DND-41 (cell line): ENCODE data around the gene LBX2.
A peak's percentile ranks its signal among the peaks of the same experiment; 100 is the strongest.
"Not testable (repeated sequence)": the region's sequence is repeated elsewhere in the genome, so short reads cannot be mapped to it uniquely, and the experiment has no call there.

Experiments used
- ATAC-seq: fragments of 200-7000 bp; cut with Tn5 transposase; 3 replicates; pipeline ENCODE4 v1.9.1; 2021; ENCODE audit warnings: low read depth; ENCODE audit not compliant: insufficient read depth
- DNase-seq: peaks from one replicate; pipeline ENCODE4 v3.0.0-alpha.2; 2020
- H2AFZ ChIP-seq: 2 replicates; pipeline ENCODE4 v1.6.0; 2012; ENCODE audit warnings: low read depth, low read length
- H3K27ac ChIP-seq: 2 replicates; pipeline ENCODE4 v1.5.1; 2012; ENCODE audit warnings: low read length, inconsistent platforms
- H3K27me3 ChIP-seq: fragments of 200-600 bp; sonication (generic); 2 replicates; pipeline ENCODE4 v1.6.0; 2012; ENCODE audit warnings: low read length, mild to moderate bottlenecking, inconsistent platforms; ENCODE audit not compliant: insufficient read depth, poor library complexity
- H3K36me3 ChIP-seq: 2 replicates; pipeline ENCODE4 v1.5.1; 2012; ENCODE audit warnings: low read length, inconsistent platforms; ENCODE audit not compliant: insufficient read depth
- H3K4me1 ChIP-seq: 2 replicates; pipeline ENCODE4 v1.5.1; 2012; ENCODE audit warnings: mild to moderate bottlenecking, low read length; ENCODE audit not compliant: insufficient read depth
- H3K4me2 ChIP-seq: 2 replicates; pipeline ENCODE4 v1.6.0; 2012; ENCODE audit warnings: mild to moderate bottlenecking, moderate library complexity, low read length, inconsistent platforms; ENCODE audit not compliant: insufficient read depth
- H3K4me3 ChIP-seq, 2 experiments: fragments of 200-600 bp in 1 of 2; shearing (Covaris generic) in 1 of 2; 2 replicates each; pipeline ENCODE4 v1.5.1; 2012 to 2016; ENCODE audit warnings: inconsistent platforms in 2 of 2, low read length in 2 of 2, mild to moderate bottlenecking in 2 of 2, low read depth in 1 of 2, moderate library complexity in 1 of 2
- H3K79me2 ChIP-seq: 2 replicates; pipeline ENCODE4 v1.6.0; 2012; ENCODE audit warnings: low read length, inconsistent platforms; ENCODE audit not compliant: insufficient read depth
- H3K9ac ChIP-seq: 2 replicates; pipeline ENCODE4 v1.6.0; 2012; ENCODE audit warnings: low read depth, mild to moderate bottlenecking, inconsistent platforms, low read length, moderate library complexity
- H3K9me3 ChIP-seq: 2 replicates; pipeline ENCODE4 v1.5.1; 2012; ENCODE audit warnings: low read length, moderate library complexity, mild to moderate bottlenecking, inconsistent platforms; ENCODE audit not compliant: insufficient read depth, severe bottlenecking
- H4K20me1 ChIP-seq: 2 replicates; pipeline ENCODE4 v1.6.0; 2012; ENCODE audit warnings: low read length; ENCODE audit not compliant: insufficient read depth
- CTCF ChIP-seq: IDR thresholded peaks from 2 replicates; pipeline ENCODE4 v1.5.1; 2012; ENCODE audit warnings: borderline replicate concordance, low read length, moderate library complexity, mild to moderate bottlenecking; ENCODE audit not compliant: poor library complexity, severe bottlenecking; ENCODE audit errors: extremely low read depth
- EZH2 ChIP-seq: IDR thresholded peaks from 3 replicates; pipeline ENCODE4 v1.6.1; 2012; ENCODE audit warnings: borderline replicate concordance, low read depth, mild to moderate bottlenecking, moderate library complexity, low read length, inconsistent platforms; ENCODE audit not compliant: severe bottlenecking

Gene LBX2

GRCh38 chr2:74462054-74462785 is 37.2 kb downstream of the LBX2 start:
- ATAC-seq: no peak

GRCh38 chr2:74461187-74462053 is 38.0 kb downstream of the LBX2 start:
- no peak overlapping the region for H2AFZ ChIP-seq
- H3K4me3 ChIP-seq: no peak overlapping the region
- peaks cover 51% of the 10 kb centered on the region for H3K79me2 ChIP-seq
- H3K9ac ChIP-seq: no peak overlapping the region
- peak; percentile 54 for TF ChIP-seq CTCF
- TF ChIP-seq EZH2: no peak
- no peak overlapping the region for H3K27ac ChIP-seq
- peak; percentile 40 for DNase-seq
- H3K27me3 ChIP-seq: no peaks in the 10 kb centered on the region
- peaks cover 4% of the 10 kb centered on the region for H4K20me1 ChIP-seq
- ATAC-seq: no peak
- H3K36me3 ChIP-seq: peaks cover 29% of the 10 kb centered on the region
- no peaks in the 10 kb centered on the region for H3K9me3 ChIP-seq
- no peak overlapping the region for H3K4me2 ChIP-seq
- peaks cover 49% of the 10 kb centered on the region for H3K4me1 ChIP-seq

More at GRCh38 chr2:74462054-74462785, 37.2 kb downstream of the LBX2 start:
- no peaks in the 10 kb centered on the region for H3K9me3 ChIP-seq
- H3K79me2 ChIP-seq: peaks cover 44% of the 10 kb centered on the region
- no peak overlapping the region for H3K27ac ChIP-seq
- TF ChIP-seq EZH2 (no peak), CTCF (no peak)
- no peak overlapping the region for H3K4me3 ChIP-seq
- no peak overlapping the region for H3K4me2 ChIP-seq
- no peaks in the 10 kb centered on the region for H3K27me3 ChIP-seq
- peaks cover 41% of the 10 kb centered on the region for H3K4me1 ChIP-seq
- H3K36me3 ChIP-seq: peaks cover 29% of the 10 kb centered on the region
- no peak overlapping the region for H3K9ac ChIP-seq
- H2AFZ ChIP-seq: no peak overlapping the region
- DNase-seq: no peak
- peaks cover 4% of the 10 kb centered on the region for H4K20me1 ChIP-seq

GRCh38 chr2:74460187-74460586 is 39.2 kb downstream of the LBX2 start:
- H3K27ac ChIP-seq, H3K4me3 ChIP-seq, DNase-seq, H4K20me1 ChIP-seq, H3K9ac ChIP-seq, H2AFZ ChIP-seq, H3K27me3 ChIP-seq, H3K9me3 ChIP-seq, ATAC-seq: not testable (repeated sequence)
- peak overlapping the region; percentile 97; the same call in 1 of the 2 replicates for H3K4me2 ChIP-seq
- H3K79me2 ChIP-seq: peaks cover 54% of the 10 kb centered on the region
- peaks cover 33% of the 10 kb centered on the region for H3K36me3 ChIP-seq
- H3K4me1 ChIP-seq: peaks cover 55% of the 10 kb centered on the region

- H3K4me1 ChIP-seq: peaks cover 58% of the 10 kb centered on the region
- H3K27me3 ChIP-seq, H2AFZ ChIP-seq, H4K20me1 ChIP-seq, ATAC-seq, DNase-seq, H3K9me3 ChIP-seq: not testable (repeated sequence)
- H3K27ac ChIP-seq: peak overlapping the region; percentile 48
- peak overlapping the region; percentile 86 for H3K9ac ChIP-seq
- H3K4me3 ChIP-seq: peak overlapping the region in 1 of 2 experiments; percentile 77; a peak in 2 of 4 replicates
- H3K79me2 ChIP-seq: peaks cover 51% of the 10 kb centered on the region
- peak overlapping the region; percentile 97 for H3K4me2 ChIP-seq
- H3K36me3 ChIP-seq: peaks cover 33% of the 10 kb centered on the region
These were observed 39.8 kb downstream of the LBX2 start for GRCh38 chr2:74459503-74460118.
